ENCODE data around the gene SPIRE1. TPM values are rescaled to one million over a fixed set of nuclear protein-coding genes. Genes with fewer than 3 reads are reported as not detected.

SPIRE1 gene
- total RNA-seq = 20.7 and 35.4 TPM in 2 replicates

DNA sequence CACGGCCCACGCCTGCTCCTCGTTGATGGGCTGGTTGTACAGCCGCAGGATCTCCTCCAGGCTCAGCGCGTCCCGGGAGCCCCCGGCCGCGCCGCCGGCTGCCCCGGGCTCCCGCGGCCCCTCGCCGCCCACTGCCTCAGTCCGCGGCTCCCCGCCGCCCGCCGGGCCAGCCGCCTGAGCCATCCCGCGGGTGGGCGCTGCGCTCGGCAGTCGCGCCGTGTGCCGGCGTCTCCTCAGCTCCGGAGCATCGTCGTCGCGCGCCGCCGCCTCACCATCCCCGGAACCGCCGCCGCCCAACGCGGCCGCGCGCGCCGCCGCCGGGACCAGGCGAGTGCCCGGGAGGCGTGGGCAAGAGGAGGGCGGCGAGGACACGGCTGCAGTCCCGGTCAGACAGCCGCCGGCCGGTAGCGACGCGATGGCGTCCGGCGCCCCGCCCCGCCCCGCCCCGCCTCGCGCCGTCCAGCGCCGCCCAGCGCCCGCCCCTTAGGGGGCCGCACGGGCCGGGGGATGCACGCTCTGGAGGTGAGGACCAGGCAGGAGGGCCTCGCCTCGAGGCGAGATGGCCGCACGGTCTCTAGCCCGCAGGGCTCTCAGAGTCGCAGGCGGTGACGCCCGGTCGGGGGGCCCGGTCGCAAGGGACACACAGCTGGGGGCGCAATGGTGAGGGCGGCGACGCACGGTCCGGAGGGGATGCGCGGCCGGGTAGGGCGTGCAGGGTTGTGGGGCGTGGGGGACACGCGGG, at the start of gene SPIRE1:
Gene SPIRE1, minus strand, starts transcription at position 424 of the 742 bp plus-strand sequence. Its CDS starts 241 bp downstream, at position 183.

GRCh38 chr18:12702221-12703095, 44.6 kb upstream of the SPIRE1 start, which contains the start of the genes CEP76 and PSMG2:
Gene CEP76, minus strand, starts transcription at chr18:12702723. Its CDS starts 175 bp downstream, at chr18:12702548.
Gene PSMG2, plus strand, starts transcription at chr18:12703042. Its CDS starts 66 bp downstream, at chr18:12703108.

Other genes starting within 250 kb of the SPIRE1 start
- 6.8 and 7.4 TPM in 2 replicates for gene CEP76, start 44.6 kb upstream of the SPIRE1 start, total RNA-seq
- gene PSMG2, start 44.9 kb upstream of the SPIRE1 start, total RNA-seq = 60.0 and 82.0 TPM in 2 replicates
- gene PTPN2, start 226.1 kb upstream of the SPIRE1 start, total RNA-seq = 20.3 and 25.7 TPM in 2 replicates